HG02852 (cell line): Measurements from ENCODE around the gene PTPN9.

Experiments used
- ATAC-seq: cut with Tn5 transposase; IDR thresholded peaks from one replicate; pipeline ENCODE4 v1.9.1; 2021; ENCODE audit warnings: mild to moderate bottlenecking, moderate library complexity; ENCODE audit not compliant: unreplicated experiment

The PTPN9 gene

GRCh38 chr15:75425966-75426500 is 153.1 kb downstream of the PTPN9 start:
- ATAC-seq, result no peak

GRCh38 chr15:75422554-75422953 is 156.6 kb downstream of the PTPN9 start:
- ATAC-seq, result no peak

- no peak for ATAC-seq
Measured at GRCh38 chr15:75420698-75421097, 158.4 kb downstream of the PTPN9 start.

DNA sequence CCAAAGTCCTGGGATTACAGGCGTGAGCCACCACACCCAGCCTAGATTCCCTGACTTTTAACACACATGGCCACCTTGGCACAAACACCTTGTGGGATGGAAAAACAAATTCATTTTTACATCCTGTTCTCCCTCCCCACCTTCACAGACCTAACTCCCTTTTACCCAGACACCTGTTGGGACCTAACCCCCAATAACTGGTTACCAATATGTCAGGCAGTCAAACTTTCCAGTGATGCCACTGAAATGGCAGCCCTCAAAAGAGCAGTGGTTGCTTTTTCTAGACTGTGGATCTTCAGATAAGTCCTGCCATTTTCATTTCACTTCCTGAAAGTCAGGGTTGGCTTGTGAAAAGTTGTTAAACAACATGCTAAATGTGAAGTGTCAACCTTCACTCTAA is 162.5 kb downstream of the PTPN9 start:
- ATAC-seq, result no peak
